HepG2 (cell line): ENCODE data around the gene YPEL3. TPM values are rescaled to one million over a fixed set of nuclear protein-coding genes. Genes with fewer than 3 reads are reported as not detected.
A peak's percentile ranks its signal among the peaks of the same experiment; 100 is the strongest.

ENCODE experiments used
- DBP ChIP-seq: sonication (generic); formaldehyde crosslinking; IDR thresholded peaks from 2 replicates; pipeline ENCODE4 v1.4.0; 2020; ENCODE audit warnings: missing genetic modification reagents; ENCODE audit errors: not compliant biosample characterization
- FOXK1 ChIP-seq: sonication (generic); formaldehyde crosslinking; IDR thresholded peaks from 2 replicates; pipeline ENCODE4 v1.4.0; 2020; ENCODE audit warnings: low read depth, missing genetic modification reagents, borderline replicate concordance
- GPBP1L1 ChIP-seq: sonication (generic); formaldehyde crosslinking; IDR thresholded peaks from 2 replicates; pipeline ENCODE4 v1.5.0; 2020; ENCODE audit warnings: mild to moderate bottlenecking, missing genetic modification reagents
- MLXIP ChIP-seq: sonication (generic); formaldehyde crosslinking; IDR thresholded peaks from 2 replicates; pipeline ENCODE4 v1.9.0; 2021; ENCODE audit warnings: missing genetic modification reagents, borderline replicate concordance
- REXO4 ChIP-seq: sonication (generic); formaldehyde crosslinking; IDR thresholded peaks from 2 replicates; pipeline ENCODE4 v1.8.0; 2022; ENCODE audit warnings: missing genetic modification reagents, mild to moderate bottlenecking, borderline replicate concordance
- RFXAP ChIP-seq: sonication (generic); formaldehyde crosslinking; IDR thresholded peaks from 2 replicates; pipeline ENCODE4 v1.4.0; 2020; ENCODE audit warnings: missing genetic modification reagents, borderline replicate concordance
- SRF ChIP-seq: IDR thresholded peaks from 2 replicates; pipeline ENCODE4 v1.6.1; 2011; ENCODE audit warnings: mild to moderate bottlenecking, low read depth, low read length, moderate library complexity
- TCF12 ChIP-seq, 2 experiments: fragments of 450-650 bp in 1 of 2; sonication (generic) in 1 of 2; formaldehyde crosslinking in 1 of 2; IDR thresholded peaks; 2 replicates each; pipeline versions ENCODE4 v1.6.1 to v1.8.0; 2017 to 2022; ENCODE audit warnings: antibody characterized with exemption in 1 of 2, mild to moderate bottlenecking in 1 of 2, missing genetic modification reagents in 1 of 2, moderate library complexity in 1 of 2
- ZBTB49 ChIP-seq: sonication (generic); formaldehyde crosslinking; IDR thresholded peaks from 2 replicates; pipeline ENCODE4 v1.4.0; 2020; ENCODE audit warnings: missing genetic modification reagents, borderline replicate concordance
- ZKSCAN8 ChIP-seq: IDR thresholded peaks from 2 replicates; pipeline ENCODE4 v1.6.1; 2016; ENCODE audit warnings: borderline replicate concordance, missing genetic modification reagents, missing compliant biosample characterization
- ZMAT5 ChIP-seq: sonication (generic); formaldehyde crosslinking; IDR thresholded peaks from 2 replicates; pipeline ENCODE4 v1.5.0; 2020; ENCODE audit warnings: mild to moderate bottlenecking, low read depth, missing genetic modification reagents, borderline replicate concordance
- ZNF512 ChIP-seq: sonication (generic); formaldehyde crosslinking; IDR thresholded peaks from 2 replicates; pipeline ENCODE4 v1.4.0; 2020; ENCODE audit warnings: mild to moderate bottlenecking, missing genetic modification reagents
- ZNF7 ChIP-seq: IDR thresholded peaks from 2 replicates; pipeline ENCODE4 v1.6.1; 2016; ENCODE audit warnings: missing biosample characterization, missing genetic modification reagents
- ZUFSP ChIP-seq: sonication (generic); formaldehyde crosslinking; IDR thresholded peaks from 2 replicates; pipeline ENCODE4 v1.9.0; 2021; ENCODE audit warnings: missing genetic modification reagents, mild to moderate bottlenecking, borderline replicate concordance
- polyA plus RNA-seq, 8 experiments: library from polyadenylated mRNA; depleted of rRNA in 3 of 8; stranded (reverse) in 7 of 8; unstranded in 1 of 8; fragments of >200 nt; fragmentation: Illumina TruSeq in 4 of 8; extraction: Trizol in 4 of 8; gene quantifications; 2 replicates each; pipeline versions ENCODE4 v1.2.1 to v1.2.3, GENCODE V29; 2011 to 2016; ENCODE audit warnings: low read depth in 4 of 8, missing spikeins in 1 of 8, mixed read lengths in 1 of 8; ENCODE audit not compliant: insufficient read depth in 1 of 8
- total RNA-seq, 5 experiments: library from RNA; depleted of rRNA; stranded (reverse); fragments of >200 nt; fragmentation: Illumina TruSeq; extraction: Trizol; gene quantifications; 2 replicates each; pipeline ENCODE4 v1.2.3, GENCODE V29; 2016; ENCODE audit warnings: low read depth in 1 of 5

YPEL3 gene
- total and polyA plus RNA-seq, 2 of the 13 experiments (the other 11 are each of a cell fraction or from before 2014, with no cell fraction given), result 5.4 to 47.0 TPM

- peak; percentile 81 for TF ChIP-seq FOXK1 (CRISPR knock-in tag)
- TF ChIP-seq ZNF7 (CRISPR knock-in tag), result peak; percentile 27; the same call in 1 of the 2 replicates
- peak; percentile 60; the same call in 1 of the 2 replicates for TF ChIP-seq RFXAP (CRISPR knock-in tag)
- peak; percentile 91; the same call in 1 of the 2 replicates for TF ChIP-seq ZKSCAN8 (CRISPR knock-in tag)
- peak; percentile 95; the same call in 1 of the 2 replicates for TF ChIP-seq ZMAT5 (CRISPR knock-in tag)
- TF ChIP-seq TCF12 (IDR thresholded peaks at IDR 0.05), result no peak
- TF ChIP-seq TCF12 (CRISPR knock-in tag; IDR thresholded peaks at IDR 0.05), result peak; percentile 98
- peak; percentile 56; the same call in 1 of the 2 replicates for TF ChIP-seq MLXIP (CRISPR knock-in tag)
- peak; percentile 95 for TF ChIP-seq SRF
- no peak for TF ChIP-seq GPBP1L1 (CRISPR knock-in tag)
- TF ChIP-seq REXO4 (CRISPR knock-in tag), result peak; percentile 97
- no peak; the same call in 1 of the 2 replicates for TF ChIP-seq ZBTB49 (CRISPR knock-in tag)
- TF ChIP-seq DBP (CRISPR knock-in tag), result peak; percentile 73
- no peak for TF ChIP-seq ZUFSP (CRISPR knock-in tag)
- TF ChIP-seq ZNF512 (CRISPR knock-in tag), result peak; percentile 89
Observed at GRCh38 chr16:30065102-30065942, 30.7 kb downstream of the YPEL3 start, which contains the start of gene ALDOA (continued).
